ENCODE results near the gene TRAPPC8. TPM values are rescaled to one million over a fixed set of nuclear protein-coding genes. Genes with fewer than 3 reads are reported as not detected.
A peak's percentile ranks its signal among the peaks of the same experiment; 100 is the strongest.
"Not testable (repeated sequence)": the region's sequence is repeated elsewhere in the genome, so short reads cannot be mapped to it uniquely, and the experiment has no call there.

Gene TRAPPC8
- total and polyA plus RNA-seq, 10 of the 15 experiments (the other 5 are each of a cell fraction or from before 2014, with no cell fraction given), result 13.0 to 75.4 (median 24.8) TPM

GRCh38 chr18:31941010-31941809, 1.7 kb downstream of the TRAPPC8 start:
- in situ Hi-C loops (cut with MboI), result no loop called here
- H3K9me3 ChIP-seq (replicated peaks; ENCODE audit: control insufficient read depth, insufficient read depth, low read length), result no peaks in the 10 kb centered on the region
- H3K79me2 ChIP-seq (ENCODE audit: control insufficient read depth, insufficient read depth, low read length), result peaks cover 46% of the 10 kb centered on the region
- FAIRE-seq (no peak), ATAC-seq (no peak), DNase-seq (ENCODE audit: low read depth, low spot score) (no peak)
- intact Hi-C loops (cut with micrococcal nuclease; ENCODE audit: unreplicated experiment), result no loop called here
- no peaks in the 10 kb centered on the region for H3K36me3 ChIP-seq (ENCODE audit: control insufficient read depth in 2 of 2, insufficient read depth in 2 of 2, low read length in 1 of 2)
- H3K27me3 ChIP-seq (replicated peaks in 1 of 2; ENCODE audit: control insufficient read depth in 2 of 2, insufficient read depth in 2 of 2, low read length in 1 of 2), result no peaks in the 10 kb centered on the region
- no peak overlapping the region for H2AFZ ChIP-seq (ENCODE audit: control insufficient read depth, low read depth, low read length)
- ChIA-PET POLR2A (interaction anchor here (0.6 kb wide), 2 partner anchors 69 to 92 kb away, joined by 3 to 5 read pairs; no protein-coding TSS in a partner anchor), CTCF (interaction anchor here (0.6 to 1.7 kb wide), 7 partner anchors 30 to 385 kb away, joined by 3 to 4 read pairs (median 4); partner anchors contain the start of gene RNF138), SMC1A (ENCODE audit: uncharacterized antibody, unreplicated experiment) (interaction anchor here (0.5 to 2.3 kb wide), 11 partner anchors 10 to 378 kb away, joined by 3 to 8 read pairs (median 5); no protein-coding TSS in a partner anchor), RAD21 (ENCODE audit: unreplicated experiment) (interaction anchor here (1.2 kb wide), 1 partner anchor 441 kb away, joined by 3 read pairs; no protein-coding TSS in a partner anchor)
- peak; percentile 45; the same call in 1 of the 2 replicates for TF ChIP-seq MLLT1 (IDR thresholded peaks at IDR 0.05)
- TF ChIP-seq HDAC6 (IDR thresholded peaks at IDR 0.05; ENCODE audit: unreplicated experiment), result no peak
- TF ChIP-seq E2F8 (IDR thresholded peaks at IDR 0.05; ENCODE audit: low read depth, partially characterized antibody), result no peak
- no peaks in the 10 kb centered on the region for H4K20me1 ChIP-seq (ENCODE audit: control insufficient read depth, insufficient read depth)
- peak overlapping the region; percentile 87; the same call in 1 of the 2 replicates for H3K27ac ChIP-seq (ENCODE audit: control insufficient read depth, insufficient read depth)
- TSS peak; percentile 68 for BruUV-seq (replicated peaks)
- peak overlapping the region; percentile 60; the same call in 1 of the 2 replicates for H3K9ac ChIP-seq (ENCODE audit: control insufficient read depth, insufficient read depth, low read length)
- H3K4me1 ChIP-seq (ENCODE audit: control insufficient read depth, insufficient read depth, low read length), result no peaks in the 10 kb centered on the region
- peak overlapping the region; percentile 71 for H3K4me2 ChIP-seq (ENCODE audit: control insufficient read depth, insufficient read depth)
- WGBS (ENCODE audit: insufficient coverage, insufficient replicate concordance, low lambda C conversion rate, missing lambda C conversion rate), result 88% methylated on average over 24 of the region's 24 CpGs
- peak overlapping the region; percentile 99 for H3K4me3 ChIP-seq

DNA sequence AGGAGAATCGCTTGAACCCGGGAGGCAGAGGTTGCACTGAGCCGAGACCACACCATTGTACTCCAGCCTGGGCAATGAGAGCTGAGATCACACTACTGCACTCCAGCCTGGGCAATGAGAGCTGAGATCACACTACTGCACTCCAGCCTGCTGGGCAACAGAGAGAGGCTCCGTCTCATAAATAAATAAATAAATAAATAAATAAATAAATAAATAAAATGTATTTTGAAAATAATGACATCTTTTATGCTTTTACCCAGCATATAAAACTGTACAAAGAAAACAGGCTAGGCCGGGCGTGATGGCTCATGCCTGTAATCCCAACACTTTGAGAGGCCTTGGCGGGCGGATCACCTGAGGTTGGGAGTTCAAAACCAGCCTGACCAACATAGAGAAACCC, 8.2 kb downstream of the TRAPPC8 start:
- H3K9ac ChIP-seq (ENCODE audit: control insufficient read depth, insufficient read depth, low read length); H2AFZ ChIP-seq (ENCODE audit: control insufficient read depth, low read depth, low read length); H3K27me3 ChIP-seq (replicated peaks in 1 of 2; ENCODE audit: control insufficient read depth in 2 of 2, insufficient read depth in 2 of 2, low read length in 1 of 2); in situ Hi-C loops (cut with MboI); H3K4me2 ChIP-seq (ENCODE audit: control insufficient read depth, insufficient read depth); H3K4me3 ChIP-seq; H3K36me3 ChIP-seq (ENCODE audit: control insufficient read depth in 2 of 2, insufficient read depth in 2 of 2, low read length in 1 of 2); CTCF ChIA-PET; H3K9me3 ChIP-seq (replicated peaks; ENCODE audit: control insufficient read depth, insufficient read depth, low read length); intact Hi-C loops (cut with micrococcal nuclease; ENCODE audit: unreplicated experiment); SMC1A ChIA-PET (ENCODE audit: uncharacterized antibody, unreplicated experiment); H3K4me1 ChIP-seq (ENCODE audit: control insufficient read depth, insufficient read depth, low read length); DNase-seq (ENCODE audit: low read depth, low spot score); POLR2A ChIA-PET; FAIRE-seq; ATAC-seq; H4K20me1 ChIP-seq (ENCODE audit: control insufficient read depth, insufficient read depth); BruUV-seq (replicated peaks); H3K27ac ChIP-seq (ENCODE audit: control insufficient read depth, insufficient read depth): not testable (repeated sequence)
- H3K79me2 ChIP-seq (ENCODE audit: control insufficient read depth, insufficient read depth, low read length), result peaks cover 21% of the 10 kb centered on the region
- 97% methylated on average over 8 of the region's 8 CpGs for WGBS (ENCODE audit: insufficient coverage, insufficient replicate concordance, low lambda C conversion rate, missing lambda C conversion rate)
- RAD21 ChIA-PET (ENCODE audit: unreplicated experiment), result interaction anchor here (0.6 kb wide), 1 partner anchor 1429 kb away, joined by 4 read pairs; no protein-coding TSS in a partner anchor
